Fibroblast of pulmonary artery (primary cell): ENCODE results near the gene MLANA.

Experiments
- DNase-seq: peaks from one replicate; pipeline ENCODE4 v3.0.0-alpha.2; 2010; ENCODE audit warnings: low read depth
- H3K4me3 ChIP-seq: replicated peaks from 2 replicates; pipeline ENCODE4 v1.5.1; 2011; ENCODE audit warnings: low read depth, mild to moderate bottlenecking, control low read depth, low read length, moderate library complexity
- TF ChIP-seq, protein P1 (sequence below): IDR thresholded peaks from 2 replicates; pipeline ENCODE4 v1.5.1; 2011; ENCODE audit warnings: mild to moderate bottlenecking, control low read depth, low read length, inconsistent platforms; ENCODE audit errors: missing control alignments

Gene MLANA

DNA sequence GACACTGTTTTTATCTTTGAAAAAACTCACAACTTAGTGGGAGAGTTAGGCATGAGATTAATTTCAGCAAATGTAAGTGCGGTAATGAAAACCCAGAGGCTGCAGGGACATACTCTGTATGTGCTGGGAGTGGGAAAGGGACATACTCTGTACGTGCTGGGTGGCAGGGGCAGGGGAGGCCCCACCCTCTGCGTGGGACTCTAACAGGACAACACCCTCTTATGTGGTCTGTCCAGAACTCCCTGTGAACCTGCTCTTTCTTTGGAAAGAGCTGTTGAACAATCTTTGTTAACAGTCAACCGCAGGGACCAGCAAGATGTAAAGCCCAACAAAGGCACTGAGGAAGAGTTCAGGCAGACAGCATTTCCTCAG, 2.4 kb downstream of the MLANA start:
- no peak overlapping the region for H3K4me3 ChIP-seq
- TF ChIP-seq, protein P1, sequence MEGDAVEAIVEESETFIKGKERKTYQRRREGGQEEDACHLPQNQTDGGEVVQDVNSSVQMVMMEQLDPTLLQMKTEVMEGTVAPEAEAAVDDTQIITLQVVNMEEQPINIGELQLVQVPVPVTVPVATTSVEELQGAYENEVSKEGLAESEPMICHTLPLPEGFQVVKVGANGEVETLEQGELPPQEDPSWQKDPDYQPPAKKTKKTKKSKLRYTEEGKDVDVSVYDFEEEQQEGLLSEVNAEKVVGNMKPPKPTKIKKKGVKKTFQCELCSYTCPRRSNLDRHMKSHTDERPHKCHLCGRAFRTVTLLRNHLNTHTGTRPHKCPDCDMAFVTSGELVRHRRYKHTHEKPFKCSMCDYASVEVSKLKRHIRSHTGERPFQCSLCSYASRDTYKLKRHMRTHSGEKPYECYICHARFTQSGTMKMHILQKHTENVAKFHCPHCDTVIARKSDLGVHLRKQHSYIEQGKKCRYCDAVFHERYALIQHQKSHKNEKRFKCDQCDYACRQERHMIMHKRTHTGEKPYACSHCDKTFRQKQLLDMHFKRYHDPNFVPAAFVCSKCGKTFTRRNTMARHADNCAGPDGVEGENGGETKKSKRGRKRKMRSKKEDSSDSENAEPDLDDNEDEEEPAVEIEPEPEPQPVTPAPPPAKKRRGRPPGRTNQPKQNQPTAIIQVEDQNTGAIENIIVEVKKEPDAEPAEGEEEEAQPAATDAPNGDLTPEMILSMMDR: no peak
- no peak for DNase-seq

DNA sequence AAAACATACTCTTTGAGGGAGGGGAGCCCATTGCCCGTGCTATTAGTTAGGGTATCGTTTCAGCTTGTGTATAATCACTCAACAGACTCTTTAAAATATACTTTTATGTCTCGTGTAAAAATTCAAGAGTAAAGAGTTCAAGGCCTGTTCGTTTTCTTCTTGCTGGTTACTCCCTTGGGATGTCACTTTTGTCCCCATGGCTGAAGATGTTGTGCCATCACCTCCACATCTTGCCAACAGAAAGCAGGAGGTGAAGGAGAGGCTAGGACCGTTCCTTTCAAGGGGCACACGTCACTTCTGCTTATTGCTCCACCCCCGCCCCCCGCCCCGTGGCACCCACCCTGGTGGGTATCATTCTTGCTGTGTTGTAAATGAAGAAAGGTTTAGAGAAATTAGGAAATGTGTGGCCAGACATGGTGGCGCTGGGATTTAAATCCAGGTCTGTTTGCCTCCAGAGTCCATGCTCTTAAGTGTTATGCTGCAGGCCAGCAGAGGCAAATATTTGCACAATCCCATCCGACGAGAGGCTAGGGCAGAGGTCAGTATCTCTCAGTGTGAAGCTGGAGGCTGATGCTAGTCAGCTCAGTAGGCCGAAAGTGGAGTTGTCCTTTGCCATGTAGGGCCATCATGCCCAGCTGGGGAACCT, 3.0 kb downstream of the MLANA start:
- TF ChIP-seq, protein P1: no peak
- DNase-seq: no peak
- no peak overlapping the region for H3K4me3 ChIP-seq

DNA sequence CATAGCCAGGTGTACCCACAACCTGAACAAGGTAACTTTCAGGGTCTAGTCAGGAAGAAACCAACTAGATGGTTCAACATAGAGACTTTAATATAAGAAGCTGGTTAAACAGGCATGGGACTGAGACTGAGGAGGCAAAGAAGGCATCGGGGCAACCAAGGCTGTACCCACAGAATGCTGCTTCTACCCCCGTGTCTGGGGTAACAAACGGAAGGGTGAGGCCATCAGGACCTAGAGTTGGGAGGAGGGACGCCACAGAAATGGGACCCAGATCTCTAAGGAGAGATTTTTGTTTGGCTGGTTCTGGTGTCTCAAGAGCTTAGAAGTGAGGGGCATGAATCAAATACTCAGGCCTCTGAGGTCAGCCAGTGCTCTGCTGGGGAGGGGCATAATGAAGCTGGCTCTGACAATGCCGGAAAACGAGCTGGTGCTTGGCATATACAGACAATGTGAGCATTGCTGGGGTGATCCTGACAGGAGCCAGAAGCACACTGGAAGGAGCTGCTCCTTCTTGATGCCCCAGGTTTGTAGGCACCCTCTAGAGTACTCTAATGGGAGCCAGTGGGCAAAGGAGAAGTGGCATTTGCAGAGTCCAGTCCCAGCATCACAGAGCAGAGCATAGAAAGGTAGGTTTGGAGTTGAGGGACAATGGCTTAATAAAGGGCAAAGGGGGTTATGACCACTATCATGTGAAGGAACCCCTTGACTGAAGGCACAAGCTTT, 3.7 kb downstream of the MLANA start:
- TF ChIP-seq, protein P1: no peak
- DNase-seq: no peak
- H3K4me3 ChIP-seq: no peak overlapping the region

DNA sequence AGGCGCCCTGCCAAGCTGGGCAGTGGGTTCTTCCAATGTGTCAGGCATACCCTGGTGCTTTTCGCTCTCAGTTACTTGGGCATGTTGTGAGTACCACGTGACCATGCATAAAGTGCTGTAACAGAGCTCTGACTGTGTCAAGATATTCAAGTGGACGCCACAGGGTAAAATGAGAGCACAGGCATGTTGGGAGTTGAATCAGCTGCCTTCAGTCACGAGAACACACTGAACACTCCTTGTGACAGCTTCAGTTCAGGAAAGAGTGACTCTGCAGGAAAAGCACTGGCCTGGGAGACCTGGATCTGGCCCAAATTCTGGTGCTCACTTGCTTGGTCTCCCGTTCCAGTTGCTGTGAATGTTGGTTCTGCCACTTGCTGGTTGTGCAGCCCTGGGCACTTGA, 5.1 kb downstream of the MLANA start:
- TF ChIP-seq, protein P1: no peak
- DNase-seq: no peak
- no peak overlapping the region for H3K4me3 ChIP-seq

GRCh38 chr9:5896863-5897262, 6.2 kb downstream of the MLANA start:
- no peak for DNase-seq
- H3K4me3 ChIP-seq: no peak overlapping the region
- TF ChIP-seq, protein P1: no peak

- DNase-seq: peak; percentile 7
- TF ChIP-seq, protein P1: no peak
- no peak overlapping the region for H3K4me3 ChIP-seq
Measured at GRCh38 chr9:5897851-5898250, 7.2 kb downstream of the MLANA start.

- TF ChIP-seq, protein P1: peak; percentile 27
Measured at GRCh38 chr9:5899292-5899691, 8.6 kb downstream of the MLANA start.

More at GRCh38 chr9:5899292-5899691, 8.6 kb downstream of the MLANA start:
- H3K4me3 ChIP-seq: no peak overlapping the region
- no peak for DNase-seq
